Cardiac fibroblast (primary cell): Measurements from ENCODE around the gene ATP6AP1.

Experiments used
- DNase-seq, 2 donors: peaks; one replicate each; pipeline versions ENCODE4 v3.0.0 to v3.0.0-alpha.2; 2010; ENCODE audit warnings: low read depth in 2 of 2
- H3K4me3 ChIP-seq, 2 donors: replicated peaks in 1 of 2; 1 replicate in 1 of 2; 2 replicates in 1 of 2; pipeline ENCODE4 v1.5.1; 2011; ENCODE audit warnings: low read depth in 2 of 2, low read length in 2 of 2, mild to moderate bottlenecking in 2 of 2, moderate library complexity in 1 of 2
- TF ChIP-seq, protein P1 (sequence below): IDR thresholded peaks from one replicate; pipeline ENCODE4 v1.5.1; 2011; ENCODE audit warnings: low read depth, mild to moderate bottlenecking, low read length, inconsistent platforms

ATP6AP1 gene

DNA sequence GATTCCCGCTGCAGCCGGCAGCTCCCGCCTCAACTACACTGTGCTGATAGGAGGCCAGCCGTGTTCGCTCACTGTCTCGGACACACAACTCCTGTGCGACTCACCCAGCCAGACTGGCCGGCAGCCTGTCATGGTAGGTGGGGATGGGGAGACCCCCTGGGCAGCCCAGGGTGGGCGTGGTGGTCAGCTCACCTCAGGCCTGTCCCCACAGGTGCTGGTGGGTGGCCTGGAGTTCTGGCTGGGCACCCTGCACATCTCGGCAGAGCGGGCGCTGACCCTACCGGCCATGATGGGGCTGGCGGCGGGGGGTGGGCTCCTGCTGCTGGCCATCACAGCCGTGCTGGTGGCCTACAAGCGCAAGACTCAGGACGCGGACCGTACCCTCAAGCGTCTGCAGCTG, 39.1 kb downstream of the ATP6AP1 start:
- H3K4me3 ChIP-seq: no peak overlapping the region
- TF ChIP-seq, protein P1, sequence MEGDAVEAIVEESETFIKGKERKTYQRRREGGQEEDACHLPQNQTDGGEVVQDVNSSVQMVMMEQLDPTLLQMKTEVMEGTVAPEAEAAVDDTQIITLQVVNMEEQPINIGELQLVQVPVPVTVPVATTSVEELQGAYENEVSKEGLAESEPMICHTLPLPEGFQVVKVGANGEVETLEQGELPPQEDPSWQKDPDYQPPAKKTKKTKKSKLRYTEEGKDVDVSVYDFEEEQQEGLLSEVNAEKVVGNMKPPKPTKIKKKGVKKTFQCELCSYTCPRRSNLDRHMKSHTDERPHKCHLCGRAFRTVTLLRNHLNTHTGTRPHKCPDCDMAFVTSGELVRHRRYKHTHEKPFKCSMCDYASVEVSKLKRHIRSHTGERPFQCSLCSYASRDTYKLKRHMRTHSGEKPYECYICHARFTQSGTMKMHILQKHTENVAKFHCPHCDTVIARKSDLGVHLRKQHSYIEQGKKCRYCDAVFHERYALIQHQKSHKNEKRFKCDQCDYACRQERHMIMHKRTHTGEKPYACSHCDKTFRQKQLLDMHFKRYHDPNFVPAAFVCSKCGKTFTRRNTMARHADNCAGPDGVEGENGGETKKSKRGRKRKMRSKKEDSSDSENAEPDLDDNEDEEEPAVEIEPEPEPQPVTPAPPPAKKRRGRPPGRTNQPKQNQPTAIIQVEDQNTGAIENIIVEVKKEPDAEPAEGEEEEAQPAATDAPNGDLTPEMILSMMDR: no peak
- no peak for DNase-seq

GRCh38 chrX:154468217-154468616, 39.7 kb downstream of the ATP6AP1 start:
- TF ChIP-seq, protein P1: no peak
- DNase-seq: no peak
- H3K4me3 ChIP-seq: no peak overlapping the region

DNA sequence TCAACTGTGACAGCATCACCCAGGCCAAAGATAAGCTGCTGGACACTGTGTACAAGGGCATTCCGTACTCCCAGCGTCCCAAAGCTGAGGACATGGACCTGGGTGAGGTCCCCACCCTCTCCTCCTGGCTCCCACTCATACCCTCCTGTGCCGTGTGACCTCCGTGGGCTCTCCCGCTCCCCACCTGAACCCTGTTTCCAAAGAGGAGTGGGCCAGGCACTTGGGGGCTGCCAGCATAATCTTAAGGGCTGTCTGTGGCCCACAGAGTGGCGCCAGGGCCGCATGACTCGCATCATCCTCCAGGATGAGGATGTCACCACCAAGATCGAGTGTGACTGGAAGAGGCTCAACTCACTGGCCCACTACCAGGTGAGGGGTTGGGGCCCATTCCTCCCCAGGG, 40.6 kb downstream of the ATP6AP1 start:
- DNase-seq: no peak
- H3K4me3 ChIP-seq: no peak overlapping the region
- TF ChIP-seq, protein P1: no peak

GRCh38 chrX:154469880-154470279, 41.4 kb downstream of the ATP6AP1 start:
- H3K4me3 ChIP-seq: no peak overlapping the region
- TF ChIP-seq, protein P1: no peak
- no peak for DNase-seq

GRCh38 chrX:154470434-154470833, 42.0 kb downstream of the ATP6AP1 start:
- no peak for DNase-seq
- H3K4me3 ChIP-seq: no peak overlapping the region
- TF ChIP-seq, protein P1: no peak

DNA sequence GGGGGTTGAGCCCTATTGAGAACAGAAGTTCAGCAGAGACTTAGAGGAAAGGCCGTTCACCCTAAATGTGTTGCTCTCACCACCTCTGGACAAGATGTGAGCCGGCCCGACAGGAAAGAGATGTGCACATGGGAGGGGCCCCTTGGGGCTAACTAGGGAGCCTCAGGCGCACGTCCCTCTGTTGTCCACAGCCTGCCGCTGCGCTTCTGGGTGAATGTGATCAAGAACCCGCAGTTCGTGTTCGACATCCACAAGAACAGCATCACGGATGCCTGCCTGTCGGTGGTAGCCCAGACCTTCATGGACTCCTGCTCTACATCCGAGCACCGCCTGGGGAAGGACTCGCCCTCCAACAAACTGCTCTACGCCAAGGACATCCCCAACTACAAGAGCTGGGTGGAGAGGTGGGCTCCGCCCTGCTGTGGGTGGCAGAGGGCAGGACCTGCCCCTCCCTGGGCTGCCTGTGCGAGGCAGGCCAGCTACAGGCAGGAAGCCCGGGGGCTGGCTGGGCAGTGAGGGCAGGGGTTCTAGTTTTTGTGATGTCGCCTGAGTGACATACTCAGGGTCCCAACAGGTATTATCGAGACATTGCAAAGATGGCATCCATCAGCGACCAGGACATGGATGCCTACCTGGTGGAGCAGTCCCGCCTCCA, 42.6 kb downstream of the ATP6AP1 start:
- no peak overlapping the region for H3K4me3 ChIP-seq
- TF ChIP-seq, protein P1: no peak
- no peak for DNase-seq
